GM21528 (cell line): Measurements from ENCODE around the gene NASP.

Experiments
- ATAC-seq: cut with Tn5 transposase; IDR thresholded peaks from one replicate; pipeline ENCODE4 v1.9.1; 2021; ENCODE audit warnings: mild to moderate bottlenecking, moderate library complexity; ENCODE audit not compliant: unreplicated experiment, low FRiP score

The NASP gene, protein sequence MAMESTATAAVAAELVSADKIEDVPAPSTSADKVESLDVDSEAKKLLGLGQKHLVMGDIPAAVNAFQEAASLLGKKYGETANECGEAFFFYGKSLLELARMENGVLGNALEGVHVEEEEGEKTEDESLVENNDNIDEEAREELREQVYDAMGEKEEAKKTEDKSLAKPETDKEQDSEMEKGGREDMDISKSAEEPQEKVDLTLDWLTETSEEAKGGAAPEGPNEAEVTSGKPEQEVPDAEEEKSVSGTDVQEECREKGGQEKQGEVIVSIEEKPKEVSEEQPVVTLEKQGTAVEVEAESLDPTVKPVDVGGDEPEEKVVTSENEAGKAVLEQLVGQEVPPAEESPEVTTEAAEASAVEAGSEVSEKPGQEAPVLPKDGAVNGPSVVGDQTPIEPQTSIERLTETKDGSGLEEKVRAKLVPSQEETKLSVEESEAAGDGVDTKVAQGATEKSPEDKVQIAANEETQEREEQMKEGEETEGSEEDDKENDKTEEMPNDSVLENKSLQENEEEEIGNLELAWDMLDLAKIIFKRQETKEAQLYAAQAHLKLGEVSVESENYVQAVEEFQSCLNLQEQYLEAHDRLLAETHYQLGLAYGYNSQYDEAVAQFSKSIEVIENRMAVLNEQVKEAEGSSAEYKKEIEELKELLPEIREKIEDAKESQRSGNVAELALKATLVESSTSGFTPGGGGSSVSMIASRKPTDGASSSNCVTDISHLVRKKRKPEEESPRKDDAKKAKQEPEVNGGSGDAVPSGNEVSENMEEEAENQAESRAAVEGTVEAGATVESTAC

DNA sequence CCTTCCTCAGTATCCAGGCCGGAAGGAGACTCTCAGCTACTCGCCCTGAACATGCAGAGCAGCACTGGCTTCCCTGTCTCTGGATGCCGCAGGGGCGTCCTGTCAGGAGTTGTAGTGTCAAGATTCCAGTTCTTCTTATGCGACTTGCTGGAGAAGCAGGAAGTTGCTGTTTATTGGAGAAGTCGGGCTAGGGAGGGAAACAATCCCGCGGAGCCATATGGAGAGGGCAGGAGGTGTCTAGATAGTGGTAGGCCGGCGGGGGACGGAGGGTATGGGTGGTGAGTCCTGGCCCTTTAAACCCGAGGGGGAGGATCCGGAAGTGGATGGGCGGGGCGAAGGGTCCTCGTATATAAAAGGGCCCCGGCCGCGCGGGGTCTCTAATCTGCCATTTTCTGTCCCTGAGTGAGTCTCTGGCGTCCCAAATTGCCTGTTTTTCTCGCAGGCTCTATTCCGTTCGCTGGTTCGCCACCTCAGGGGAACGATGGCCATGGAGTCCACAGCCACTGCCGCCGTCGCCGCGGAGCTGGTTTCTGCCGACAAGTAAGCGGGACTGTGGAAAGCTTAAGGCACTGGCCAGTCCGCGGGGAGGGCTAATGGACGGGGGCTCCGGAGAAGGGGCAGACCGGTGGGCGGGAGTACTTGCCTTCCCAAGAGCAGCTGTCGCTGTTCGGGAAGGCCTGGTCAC lies at the start of gene NASP:
Gene NASP (plus strand): TSS at position 376 of the 685 bp plus-strand sequence. CDS start 106 bp downstream, at position 482.
- ATAC-seq = peak; percentile 62

DNA sequence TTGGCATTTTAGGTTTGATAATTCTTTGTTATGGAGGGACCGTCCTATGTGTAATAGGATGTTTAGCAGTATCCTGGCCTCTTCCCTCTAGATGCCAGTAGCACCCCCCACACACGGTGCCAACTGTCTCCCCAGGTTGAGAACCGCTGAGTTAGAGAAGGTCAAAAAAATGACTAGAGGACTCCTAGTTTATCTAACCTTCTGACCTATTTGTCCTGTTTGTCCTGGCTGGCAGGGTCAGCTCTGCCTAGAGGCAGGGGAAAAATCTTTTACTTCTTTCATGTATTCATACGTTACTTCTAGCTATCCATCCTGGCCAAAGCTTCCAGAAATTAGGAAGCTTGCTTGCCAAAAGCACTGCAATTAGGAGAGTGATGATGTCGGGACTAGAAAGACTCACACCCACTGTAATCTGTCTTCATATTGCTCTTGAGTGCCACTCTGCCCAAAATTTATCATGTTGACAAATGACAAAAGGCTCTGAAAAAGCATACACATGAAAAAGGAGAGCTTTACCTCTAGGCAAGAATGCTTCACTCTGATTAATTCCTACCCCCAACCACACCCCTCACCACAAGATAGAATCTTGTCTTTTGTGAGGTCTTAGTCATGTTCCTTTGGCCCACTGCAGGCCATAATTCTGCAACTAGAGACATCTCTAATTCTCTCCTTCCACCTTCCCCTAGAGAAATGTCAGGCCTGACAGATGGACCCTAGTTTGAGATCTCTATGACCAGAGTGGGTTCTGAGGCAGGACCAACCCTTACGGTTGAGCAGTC lies 47.7 kb upstream of the NASP start:
- ATAC-seq = no peak

DNA sequence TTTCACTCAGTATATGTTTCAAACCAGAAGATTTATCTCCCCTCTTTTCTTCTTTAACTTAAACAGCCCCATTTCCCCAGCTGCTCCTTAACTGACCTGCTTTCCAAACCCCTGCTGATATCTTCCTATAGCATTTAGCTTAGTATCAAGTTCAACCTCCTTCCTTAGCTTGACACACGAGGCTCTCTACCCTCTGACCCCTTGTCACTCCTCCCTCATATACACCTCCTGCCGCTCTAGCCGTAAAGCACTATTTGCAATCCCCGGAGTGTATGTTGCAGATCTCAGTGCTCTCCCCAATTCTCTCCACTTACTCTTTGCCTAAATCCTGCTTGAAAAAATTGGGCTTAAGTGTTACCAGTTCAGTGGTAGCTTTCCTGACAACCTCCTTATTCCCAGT lies 47.0 kb upstream of the NASP start:
- no peak for ATAC-seq

DNA sequence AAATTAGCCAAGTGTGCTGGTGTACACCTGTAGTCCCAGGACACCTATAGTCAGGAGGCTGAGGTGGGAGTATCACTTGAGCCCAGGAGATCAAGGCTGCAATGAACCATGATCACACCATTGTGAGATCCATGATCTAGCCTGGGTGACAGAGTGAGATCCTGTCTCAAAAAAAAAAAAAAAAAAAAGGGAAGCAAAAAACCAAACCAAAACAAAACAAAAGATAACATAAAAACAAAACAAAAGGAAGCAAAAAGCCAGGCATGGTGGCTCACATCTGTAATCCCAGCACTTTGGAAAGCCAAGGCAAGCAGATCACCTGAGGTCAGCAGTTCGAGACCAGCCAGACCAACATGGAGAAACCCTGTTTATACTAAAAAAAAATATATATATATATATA lies 42.6 kb upstream of the NASP start:
- ATAC-seq = no peak

DNA sequence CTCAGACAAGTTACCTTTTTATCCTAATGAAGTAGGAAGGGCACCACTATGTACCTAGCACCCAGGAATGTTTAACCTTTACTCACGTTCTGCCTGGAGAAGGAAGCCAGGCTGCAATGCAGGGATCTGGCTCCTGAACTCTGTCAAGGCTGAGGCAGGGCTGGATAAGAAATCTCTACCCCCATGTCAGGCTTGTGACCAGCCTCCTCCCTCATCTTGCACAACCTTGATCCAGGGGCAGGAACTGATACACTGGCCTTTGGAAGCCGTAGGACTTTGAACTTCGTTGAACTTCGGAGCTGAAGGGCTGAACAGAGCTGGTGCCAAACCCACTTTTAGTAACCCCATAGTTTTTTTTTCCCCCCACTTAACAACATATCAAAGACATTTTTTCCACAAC lies 41.2 kb upstream of the NASP start:
- ATAC-seq = no peak

DNA sequence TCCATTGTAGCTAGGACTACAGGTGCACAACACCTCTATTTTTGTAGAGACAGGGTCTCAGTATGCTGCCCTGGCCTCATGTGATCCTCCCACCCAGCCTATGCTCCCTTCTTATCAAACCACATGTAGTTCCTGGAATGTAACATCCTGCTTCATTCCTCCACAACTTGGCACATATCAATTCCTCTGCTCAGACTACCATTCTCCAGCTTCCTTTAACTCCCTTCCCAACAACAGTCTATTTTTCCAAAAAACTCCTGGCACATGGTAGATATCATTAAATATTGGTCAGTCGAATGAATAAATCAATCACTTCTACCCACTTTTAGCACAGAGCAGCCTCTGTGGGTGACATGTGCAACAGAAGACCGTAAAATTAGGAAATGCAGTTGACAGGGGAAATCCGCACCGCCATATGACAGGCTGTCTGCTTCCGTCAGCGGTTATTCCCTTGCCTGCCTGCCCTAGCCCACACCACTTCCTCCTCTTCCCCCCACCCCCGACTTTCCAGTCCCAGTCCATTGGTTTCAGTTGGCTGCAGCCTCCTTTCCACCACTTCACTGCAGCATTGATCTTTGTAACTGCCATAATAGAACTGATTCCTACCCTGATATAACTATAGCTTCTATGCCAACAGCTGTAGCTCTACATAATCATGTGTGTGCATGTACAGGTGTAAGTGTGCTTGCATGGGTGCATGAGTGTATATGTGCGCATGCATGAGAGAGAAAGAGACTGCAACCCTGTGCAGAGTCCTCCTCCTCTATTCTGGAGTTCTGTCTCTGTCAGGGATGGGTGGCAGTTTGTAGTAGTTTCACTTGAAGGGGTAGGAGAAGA lies 40.0 kb upstream of the NASP start:
- ATAC-seq = no peak

DNA sequence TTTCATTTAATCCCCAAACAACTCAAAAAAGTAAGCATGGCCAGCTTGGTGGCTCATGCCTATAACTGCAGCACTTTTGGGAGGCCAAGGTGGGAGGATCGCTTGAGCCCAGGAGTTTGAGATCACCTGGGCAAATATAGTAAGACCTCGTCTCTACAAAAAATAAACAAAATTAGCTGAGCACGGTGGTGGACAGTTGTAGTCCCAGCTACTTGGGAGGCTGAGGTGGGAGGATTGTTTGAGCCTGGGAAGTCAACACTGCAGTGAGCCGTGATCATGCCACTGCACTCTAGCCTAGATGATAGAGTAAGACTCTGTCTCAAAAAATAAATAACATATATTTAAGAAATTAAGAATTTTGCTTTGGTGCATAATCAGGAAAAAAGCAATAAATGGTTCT lies 39.3 kb upstream of the NASP start:
- no peak for ATAC-seq

DNA sequence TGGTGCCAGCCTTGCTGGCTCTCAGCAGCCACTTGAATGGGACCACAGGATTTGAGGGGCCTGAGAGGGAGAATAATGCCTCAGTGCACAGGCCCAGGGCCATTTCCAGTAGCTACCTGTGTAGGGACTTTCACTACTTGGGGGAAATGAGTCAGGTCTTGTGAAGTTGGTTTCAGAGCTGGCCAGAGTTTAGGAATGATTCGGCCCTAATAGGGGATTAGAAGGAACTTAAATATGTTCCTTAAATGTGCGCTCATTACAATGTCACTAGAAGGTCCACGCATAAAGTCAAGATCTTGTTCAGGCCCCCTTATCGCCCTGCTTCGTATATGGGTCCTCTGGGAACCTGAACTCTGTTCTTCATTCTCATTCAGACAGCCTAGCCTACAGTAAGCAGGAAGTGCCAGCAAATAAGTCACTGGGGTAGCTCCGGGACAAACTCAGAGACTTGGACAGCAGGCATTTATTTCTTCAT lies 38.8 kb upstream of the NASP start:
- ATAC-seq = peak; percentile 56

DNA sequence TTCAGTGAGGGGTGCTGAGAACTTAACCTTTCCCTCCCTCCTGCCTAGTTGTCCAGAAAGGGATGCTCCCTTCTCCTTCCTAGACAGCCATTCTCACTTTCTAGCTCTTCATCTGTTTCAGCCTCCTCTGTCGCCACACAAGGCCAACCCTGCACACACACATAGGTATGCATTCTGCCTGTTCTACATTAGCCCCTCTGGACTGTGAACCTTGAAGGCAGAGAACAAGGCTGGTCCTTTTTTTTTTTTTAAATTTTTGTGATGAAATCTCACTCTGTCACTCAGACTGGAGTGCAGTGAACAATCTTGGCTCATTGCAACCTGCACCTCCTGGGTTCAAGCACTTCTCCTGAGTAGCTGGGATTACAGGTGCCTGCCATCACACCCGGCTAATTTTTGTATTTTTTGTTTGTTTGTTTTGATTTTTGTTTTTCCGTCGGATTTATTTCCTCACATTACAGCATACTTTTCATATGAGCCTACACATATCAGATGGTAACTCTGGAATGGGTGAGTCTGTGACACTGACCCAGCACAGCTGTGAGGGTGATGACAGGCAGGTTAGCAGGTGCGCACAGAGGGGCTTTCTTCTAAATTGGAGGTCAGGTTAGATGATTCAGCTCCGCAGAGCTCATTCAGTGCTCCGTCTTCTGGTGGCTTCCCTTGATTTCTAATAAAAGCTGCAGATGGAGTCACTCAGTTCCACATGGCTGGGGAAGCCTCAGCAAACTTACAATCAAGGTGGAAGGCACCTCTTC lies 38.1 kb upstream of the NASP start:
- no peak for ATAC-seq

DNA sequence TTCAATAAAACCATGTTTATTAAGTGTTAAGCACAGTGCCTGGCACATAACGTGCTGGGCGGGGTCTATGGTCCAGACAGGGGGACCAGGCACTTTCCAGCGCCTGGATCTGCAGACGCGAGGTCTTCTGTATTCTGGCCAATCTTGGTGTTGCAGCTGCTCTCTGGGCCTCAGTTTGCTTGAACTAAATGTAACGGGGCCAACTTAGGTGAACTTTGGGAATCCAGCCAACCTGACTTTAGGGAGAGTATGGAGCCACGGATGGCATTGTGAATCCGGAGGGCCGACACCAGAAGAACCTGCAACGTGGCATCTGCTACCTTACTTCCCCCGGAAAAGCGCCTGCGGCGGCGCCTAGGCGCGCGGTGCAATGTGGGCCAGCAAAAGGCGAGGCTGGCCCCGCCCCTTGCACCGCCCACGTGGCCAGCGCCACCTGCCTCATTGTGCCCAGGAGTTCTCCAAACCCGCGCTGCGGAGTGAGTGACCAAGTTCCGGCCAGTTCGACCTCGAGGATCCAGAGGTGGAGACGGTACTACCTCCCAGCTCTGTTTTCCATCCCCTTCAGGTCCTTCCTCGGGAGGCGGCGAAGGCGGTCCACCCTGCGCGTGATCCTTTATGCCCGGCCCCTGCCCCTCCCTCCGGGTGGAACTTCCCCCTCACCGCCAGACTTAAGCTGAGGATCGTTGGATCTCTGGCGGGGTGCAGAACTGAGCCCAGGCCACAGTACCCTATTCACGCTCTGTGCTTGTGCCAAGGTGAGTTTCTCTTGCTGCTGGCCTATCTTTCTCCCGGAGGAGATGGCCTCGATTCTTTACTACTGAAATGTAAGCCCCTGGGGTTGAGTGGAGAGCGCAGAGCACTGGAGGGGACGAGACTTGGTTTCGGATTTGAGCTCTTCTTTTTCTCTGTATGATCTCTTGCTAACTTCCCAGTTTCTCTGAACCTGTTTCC lies 33.2 kb upstream of the NASP start, which contains the start of gene AKR1A1:
Gene AKR1A1 (plus strand): TSS at position 426 of the 951 bp plus-strand sequence. CDS start 10,969 bp downstream, outside the sequence.
- peak; percentile 78 for ATAC-seq

DNA sequence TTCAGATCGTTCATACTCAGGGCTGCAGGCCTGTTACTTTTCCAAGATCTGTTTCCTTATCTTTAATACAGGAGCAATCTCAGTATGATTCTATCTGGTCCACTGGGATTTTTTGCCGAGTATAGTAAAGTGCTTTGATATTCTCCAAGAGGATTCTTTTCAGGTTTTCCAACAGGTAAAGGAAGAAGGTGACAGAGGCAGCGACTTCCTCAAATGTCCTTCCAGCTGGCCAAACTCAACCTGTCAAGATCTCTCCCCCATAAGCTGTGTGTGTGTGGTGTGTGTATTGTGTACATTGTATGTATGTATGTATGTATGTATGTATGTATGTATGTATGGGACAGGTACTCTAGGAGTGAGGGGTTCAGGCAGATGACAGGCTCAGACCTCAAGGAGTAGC lies 32.2 kb upstream of the NASP start:
- no peak for ATAC-seq

DNA sequence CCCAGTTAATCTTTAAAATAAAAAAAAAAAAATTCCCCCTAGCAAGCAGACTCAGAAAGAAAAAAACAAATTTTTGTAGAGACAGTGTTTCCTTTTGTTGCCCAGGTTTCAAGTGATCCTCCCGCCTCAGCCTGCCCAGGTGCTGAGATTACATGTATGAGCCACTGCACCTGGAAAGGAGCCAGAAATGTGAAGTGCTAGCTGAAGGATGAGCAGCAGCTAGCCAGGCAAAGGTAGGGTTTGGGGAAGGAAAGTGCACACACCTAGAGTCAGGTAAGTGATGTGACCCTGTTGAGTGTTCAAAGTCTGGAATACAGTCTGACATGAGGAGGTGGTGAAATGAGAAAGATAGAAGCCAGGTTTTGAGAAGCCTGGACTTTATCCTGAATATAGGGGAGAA lies 31.5 kb upstream of the NASP start:
- ATAC-seq = no peak

DNA sequence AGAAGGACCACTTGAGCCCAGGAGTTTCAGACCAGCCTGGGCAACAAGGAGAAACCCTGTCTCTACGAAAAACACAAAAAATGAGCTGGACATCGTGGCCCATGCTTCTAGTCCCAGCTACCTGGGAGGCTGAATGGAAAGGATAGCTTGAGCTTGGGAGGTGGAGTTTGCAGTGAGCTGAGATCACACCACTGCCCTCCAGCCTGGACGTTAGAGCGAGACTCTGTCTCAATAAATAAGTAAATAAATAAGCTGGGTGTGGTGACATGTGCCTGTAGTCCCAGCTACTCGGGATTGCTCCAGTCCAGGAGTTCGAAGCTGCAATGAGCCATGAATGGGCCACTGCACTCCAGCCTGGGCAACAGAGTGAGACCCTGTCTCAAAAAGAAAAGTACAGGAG lies 29.6 kb upstream of the NASP start:
- ATAC-seq = no peak

DNA sequence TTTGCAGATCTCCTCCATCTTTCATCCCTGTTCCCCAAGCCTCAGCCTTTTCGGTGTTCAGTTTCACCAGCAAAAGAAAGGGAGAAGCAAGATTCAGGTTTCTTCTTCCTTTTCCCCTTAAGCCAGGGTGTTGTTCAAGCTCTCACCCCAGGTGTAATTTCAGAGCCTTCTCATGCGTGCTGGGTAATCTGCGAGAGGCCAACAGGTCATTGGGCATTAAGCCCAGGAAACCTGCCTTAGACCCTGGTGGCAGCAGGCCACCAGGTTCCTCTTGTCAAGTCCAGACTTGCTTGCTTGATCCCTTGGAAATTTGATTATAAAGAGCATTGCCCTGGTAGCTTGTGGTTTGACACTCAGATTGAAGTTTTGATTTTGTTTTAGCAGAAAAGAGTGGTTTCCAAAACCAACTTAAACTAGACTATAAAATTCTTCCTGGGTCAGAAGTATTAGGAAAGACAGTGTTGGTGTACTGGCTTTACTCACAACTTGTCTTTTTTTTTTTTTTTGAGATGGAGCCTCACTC lies 26.4 kb upstream of the NASP start:
- no peak for ATAC-seq

DNA sequence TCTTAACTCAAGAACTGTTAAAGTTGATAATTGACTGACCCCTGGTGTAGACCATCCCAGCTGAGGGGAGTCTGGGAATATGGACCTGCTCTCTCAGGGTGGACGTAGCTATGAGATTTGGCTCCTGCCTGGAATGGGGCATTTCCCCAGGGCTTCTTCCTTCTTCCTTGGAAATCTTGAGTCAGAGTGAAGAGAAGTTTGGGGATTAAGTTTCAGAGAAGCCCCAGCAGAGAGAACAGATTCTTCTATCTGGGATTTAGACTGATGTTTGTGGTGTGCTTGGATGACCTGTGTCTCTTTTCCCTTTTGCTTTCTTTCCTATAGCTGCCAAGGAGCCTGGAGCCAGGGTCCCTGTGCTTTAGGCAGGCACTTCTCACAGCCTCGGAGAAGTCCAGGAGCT lies 20.0 kb upstream of the NASP start:
- ATAC-seq = no peak

DNA sequence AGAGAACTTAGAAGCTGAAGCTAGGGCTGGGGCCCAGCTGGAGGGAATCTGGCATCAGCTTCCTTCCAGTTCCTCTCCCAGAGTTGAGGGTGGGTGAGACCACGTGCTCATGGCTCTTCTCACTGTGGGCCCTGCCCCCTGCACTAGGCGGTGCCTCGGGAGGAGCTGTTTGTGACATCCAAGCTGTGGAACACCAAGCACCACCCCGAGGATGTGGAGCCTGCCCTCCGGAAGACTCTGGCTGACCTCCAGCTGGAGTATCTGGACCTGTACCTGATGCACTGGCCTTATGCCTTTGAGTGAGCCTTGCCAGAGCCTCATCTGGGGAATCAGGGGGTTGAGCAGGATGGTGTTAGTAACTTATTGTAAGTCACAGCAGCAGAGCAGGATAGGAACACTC lies 17.1 kb upstream of the NASP start:
- ATAC-seq = no peak

DNA sequence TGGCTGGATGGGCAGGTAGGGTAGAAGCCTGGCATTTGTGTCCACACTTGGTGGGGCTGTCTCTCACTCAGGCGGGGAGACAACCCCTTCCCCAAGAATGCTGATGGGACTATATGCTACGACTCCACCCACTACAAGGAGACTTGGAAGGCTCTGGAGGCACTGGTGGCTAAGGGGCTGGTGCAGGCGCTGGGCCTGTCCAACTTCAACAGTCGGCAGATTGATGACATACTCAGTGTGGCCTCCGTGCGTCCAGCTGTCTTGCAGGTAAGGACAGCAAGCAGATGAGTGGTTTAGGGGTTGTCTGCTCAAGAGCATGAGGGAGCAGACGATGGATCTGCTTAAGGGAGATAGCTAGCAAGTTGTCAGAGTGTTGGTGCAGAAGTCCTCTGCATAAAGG lies 15.9 kb upstream of the NASP start:
- no peak for ATAC-seq
